ENCODE measurements around the gene CA5B. TPM values are rescaled to one million over a fixed set of nuclear protein-coding genes. Genes with fewer than 3 reads are reported as not detected.

The CA5B gene
- polyA plus RNA-seq, 2 of the 4 experiments (the other 2 are of a cell fraction), result 5.2 to 12.5 TPM

- Histone ChIP-seq H3K4me1 (peaks cover 17% of the 10 kb centered on the region), H3K4me2 (no peak overlapping the region), H3K4me3 (no peak overlapping the region), H3K9me3 (no peaks in the 10 kb centered on the region), H3K27ac (no peak overlapping the region)
- FAIRE-seq (no peak), DNase-seq (ENCODE audit: low read depth in 1 of 2, low spot score in 1 of 2) (no peak), ATAC-seq (no peak)
- ChIA-PET POLR2A (no interaction called here), CTCF (interaction anchor here (2.4 kb wide), 1 partner anchor 10 kb away, joined by 7 read pairs; no protein-coding TSS in a partner anchor)
- TF ChIP-seq SREBF2 (IDR thresholded peaks at IDR 0.05) (no peak), MAFK (IDR thresholded peaks at IDR 0.05; ENCODE audit: partially characterized antibody) (no peak), KDM5A (IDR thresholded peaks at IDR 0.05) (no peak), FOSL2 (IDR thresholded peaks at IDR 0.05) (no peak), FOSL2 (CRISPR knock-in tag; IDR thresholded peaks at IDR 0.05) (no peak), SMC3 (IDR thresholded peaks at IDR 0.05) (no peak), PHF8 (IDR thresholded peaks at IDR 0.05; ENCODE audit: borderline replicate concordance, low read depth) (no peak), ZFP36 (IDR thresholded peaks at IDR 0.05; ENCODE audit: borderline replicate concordance, partially characterized antibody) (no peak), ATOH8 (CRISPR knock-in tag; IDR thresholded peaks at IDR 0.05; ENCODE audit: low read depth) (no peak), CTCF (IDR thresholded peaks at IDR 0.05) (no peak), RNF2 (IDR thresholded peaks at IDR 0.05; ENCODE audit: borderline replicate concordance, low read depth) (no peak), EHMT2 (IDR thresholded peaks at IDR 0.05; ENCODE audit: low read depth) (no peak), USF2 (IDR thresholded peaks at IDR 0.05) (no peak), HMGXB4 (CRISPR knock-in tag; IDR thresholded peaks at IDR 0.05; ENCODE audit: borderline replicate concordance) (no peak), E2F6 (IDR thresholded peaks at IDR 0.05; ENCODE audit: borderline replicate concordance, low read depth) (no peak), RARB (CRISPR knock-in tag; IDR thresholded peaks at IDR 0.05) (no peak), REST (IDR thresholded peaks at IDR 0.05) (no peak), ZC3H11A (IDR thresholded peaks at IDR 0.05) (no peak), POLR2AphosphoS2 (conservative IDR thresholded peaks at IDR 0.05; ENCODE audit: low read length) (no peak)
- WGBS (ENCODE audit: missing lambda C conversion rate), result 85% methylated on average over 7 of the region's 7 CpGs
These were observed 11.9 kb downstream of the CA5B start for GRCh38 chrX:15749642-15750610.

All from A549 (cell line).